Ovary (tissue), 10 donors: ENCODE results near the gene CCDC175. TPM values are rescaled to one million over a fixed set of nuclear protein-coding genes. Genes with fewer than 3 reads are reported as not detected.

Source experiments
- DNase-seq, 5 donors: peaks; one replicate each; pipeline ENCODE4 v3.0.0-alpha.2; 2019 to 2020
- H3K27ac ChIP-seq, 2 donors: fragments of 200-600 bp; one replicate each; pipeline versions ENCODE4 v1.5.1 to v1.8.0; 2019 to 2022
- H3K27me3 ChIP-seq: fragments of 200-600 bp; one replicate; pipeline ENCODE4 v1.8.0; 2022
- H3K36me3 ChIP-seq: fragments of 200-600 bp; sonication (generic); one replicate; pipeline ENCODE4 v1.5.1; 2019
- H3K4me1 ChIP-seq: one replicate; pipeline ENCODE4 v1.8.1; 2013; ENCODE audit warnings: mild to moderate bottlenecking, moderate library complexity; ENCODE audit not compliant: insufficient read depth
- H3K4me3 ChIP-seq: fragments of 200-600 bp; sonication (generic); one replicate; pipeline ENCODE4 v1.5.1; 2017
- H3K9me3 ChIP-seq, 2 donors: fragments of 200-600 bp in 1 of 2; sonication (generic) in 1 of 2; one replicate each; pipeline versions ENCODE4 v1.5.1 to v1.8.1; 2013 to 2019; ENCODE audit warnings: mild to moderate bottlenecking in 1 of 2, moderate library complexity in 1 of 2
- EP300 ChIP-seq: sonication (generic); formaldehyde crosslinking; IDR thresholded peaks from one replicate; pipeline ENCODE4 v1.6.1; 2017; ENCODE audit warnings: antibody characterized with exemption
- POLR2A ChIP-seq: fragments of 450-650 bp; IDR thresholded peaks from one replicate; pipeline ENCODE4 v1.6.1; 2017; ENCODE audit warnings: antibody characterized with exemption, mild to moderate bottlenecking, moderate library complexity
- WGBS, 3 donors: extraction: QIAGEN DNeasy Blood & Tissue Kit in 1 of 3; methylation state at CpG; one replicate each; pipeline versions ENCODE4 v1.1.5 to v1.1.7; 2013 to 2017; 5-methylcytosine and 5-hydroxymethylcytosine counted together
- intact Hi-C, 4 donors: fragments of 100-400 bp; cut with DNase I; formaldehyde crosslinking; loops; one replicate each; pipeline versions ENCODE4 v1.11.0 to v1.15.1; 2022 to 2023
- long read RNA-seq, 3 donors: library from polyadenylated mRNA in 2 of 3; unstranded in 2 of 3; transcript quantifications; one replicate each; pipeline ENCODE4 v2.0.0 and lab custom pipeline, GENCODE V29; 2021 to 2026
- polyA plus RNA-seq, 2 donors: library from polyadenylated mRNA; stranded (reverse); fragments of 200-250 nt in 1 of 2; fragments of 350-450 nt in 1 of 2; fragmentation: Illumina TruSeq in 1 of 2; extraction: RNeasy Lipid Tissue Mini Kit (QIAGEN cat#74804) in 1 of 2; gene quantifications; one replicate each; pipeline ENCODE4 v1.2.3, GENCODE V29; 2013 to 2014
- total RNA-seq, 7 donors: library from RNA; depleted of rRNA in 2 of 7; stranded (reverse); fragments of >200 nt in 2 of 7; fragmentation: NEBNext Ultra II Directional in 3 of 7; extraction: Animal tissue kit (Norgen Biotek cat#: 25700) in 3 of 7; gene quantifications; one replicate each; pipeline versions ENCODE4 v1.1.0 to v1.2.4, GENCODE V29; 2016 to 2023
- TF ChIP-seq, protein P1 (sequence below), 3 donors: fragments of 450-650 bp in 2 of 3; fragments of 200-600 bp in 1 of 3; IDR thresholded peaks; one replicate each; pipeline versions ENCODE4 v1.5.1 to v1.8.0; 2016 to 2022; ENCODE audit warnings: antibody characterized with exemption in 3 of 3, mild to moderate bottlenecking in 1 of 3
- donor health status: DM: no; HTN: no; CAD: no; lungs with moderate emphysema.
- donor health status: DM: no; HTN: no; CAD: no.
- donor health status: Bipolar disorder and iron deficiency.
- donor health status: DM: yes; HTN: yes; CAD: no.
- donor health status: DM: no; HTN: no; CAD: no.
- donor health status: DM: yes; HTN: yes; CAD: no.

CCDC175 gene
- total RNA-seq (under 1 TPM in 1 of 7 donors, not detected in 6; 0.34 TPM), polyA plus RNA-seq (not detected)
- long read RNA-seq, donor 1 = 0 reads
- long read RNA-seq, donor 2, partial matches to known transcripts = 5 of 5 reads
- long read RNA-seq, donor 2, other reads (novel, unspliced or antisense) = 0 of 5 reads
- long read RNA-seq, donor 3 = 0 reads

DNA sequence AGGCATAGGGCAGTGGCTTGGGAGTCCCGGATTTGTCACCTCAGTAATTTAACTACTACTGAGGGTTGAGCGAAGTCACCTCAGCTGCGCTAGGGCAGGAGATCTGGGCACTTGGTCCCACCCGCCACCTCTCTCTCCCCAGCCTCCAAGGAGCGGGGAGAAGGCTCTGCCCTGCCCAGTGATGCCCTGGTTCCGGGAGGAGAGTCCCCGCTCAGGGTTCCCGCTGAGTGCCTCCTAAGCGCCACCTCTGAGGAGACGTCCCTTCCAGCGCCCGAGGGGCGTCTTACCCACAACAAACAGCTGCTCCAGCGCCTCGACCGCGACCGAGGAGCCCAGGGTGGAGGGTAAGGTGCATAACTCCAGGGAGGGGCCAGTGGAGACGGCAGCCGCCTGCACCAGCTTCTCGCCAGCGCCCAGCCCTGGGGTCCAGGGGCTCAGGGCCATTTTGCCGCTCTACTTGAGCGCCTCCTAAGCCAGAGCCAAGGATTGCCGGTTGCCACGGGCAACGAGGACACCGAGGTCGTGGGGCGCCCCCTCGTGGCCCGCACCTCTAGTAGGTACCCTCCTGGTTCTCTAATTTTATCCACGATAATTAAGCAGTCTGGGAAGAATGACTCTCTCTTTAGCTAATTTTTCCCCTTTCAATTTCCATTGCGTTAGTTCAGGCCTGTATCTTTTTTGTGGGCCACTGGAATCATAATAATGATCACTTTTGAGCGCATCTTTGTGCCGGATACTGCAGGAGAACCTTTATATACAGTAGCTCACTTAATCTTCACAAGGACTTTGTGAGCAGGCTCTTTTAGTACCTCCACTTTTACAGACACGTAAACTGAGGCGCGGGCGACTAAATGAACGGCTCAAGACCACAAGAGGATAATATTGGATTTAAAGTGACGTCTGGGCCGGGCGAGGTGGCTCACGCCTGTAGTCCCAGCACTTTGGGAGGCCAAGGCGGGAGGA is at the start of gene CCDC175:
Gene CCDC175 (minus strand): TSS at position 481 of the 963 bp plus-strand sequence. CDS start 37 bp downstream, at position 444.
- peak; percentile 17 to 64 (median 38) for DNase-seq
- Histone ChIP-seq H3K36me3 (no peaks in the 10 kb centered on the region), H3K4me1 (no peaks in the 10 kb centered on the region), H3K27ac (no peak within 1 kb of the TSS), H3K27me3 (no peaks in the 10 kb centered on the region), H3K9me3 (no peaks in the 10 kb centered on the region), H3K4me3 (peak within 1 kb of the TSS; percentile 27)
- WGBS, 3 donors = 19 to 21% (median 20%) methylated on average over 44 to 46 of the region's 46 CpGs
- TF ChIP-seq, protein P1, sequence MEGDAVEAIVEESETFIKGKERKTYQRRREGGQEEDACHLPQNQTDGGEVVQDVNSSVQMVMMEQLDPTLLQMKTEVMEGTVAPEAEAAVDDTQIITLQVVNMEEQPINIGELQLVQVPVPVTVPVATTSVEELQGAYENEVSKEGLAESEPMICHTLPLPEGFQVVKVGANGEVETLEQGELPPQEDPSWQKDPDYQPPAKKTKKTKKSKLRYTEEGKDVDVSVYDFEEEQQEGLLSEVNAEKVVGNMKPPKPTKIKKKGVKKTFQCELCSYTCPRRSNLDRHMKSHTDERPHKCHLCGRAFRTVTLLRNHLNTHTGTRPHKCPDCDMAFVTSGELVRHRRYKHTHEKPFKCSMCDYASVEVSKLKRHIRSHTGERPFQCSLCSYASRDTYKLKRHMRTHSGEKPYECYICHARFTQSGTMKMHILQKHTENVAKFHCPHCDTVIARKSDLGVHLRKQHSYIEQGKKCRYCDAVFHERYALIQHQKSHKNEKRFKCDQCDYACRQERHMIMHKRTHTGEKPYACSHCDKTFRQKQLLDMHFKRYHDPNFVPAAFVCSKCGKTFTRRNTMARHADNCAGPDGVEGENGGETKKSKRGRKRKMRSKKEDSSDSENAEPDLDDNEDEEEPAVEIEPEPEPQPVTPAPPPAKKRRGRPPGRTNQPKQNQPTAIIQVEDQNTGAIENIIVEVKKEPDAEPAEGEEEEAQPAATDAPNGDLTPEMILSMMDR (IDR thresholded peaks at IDR 0.05) = no peak
- TF ChIP-seq POLR2A (no peak), EP300 (no peak)
- intact Hi-C loops = no loop called here

DNA sequence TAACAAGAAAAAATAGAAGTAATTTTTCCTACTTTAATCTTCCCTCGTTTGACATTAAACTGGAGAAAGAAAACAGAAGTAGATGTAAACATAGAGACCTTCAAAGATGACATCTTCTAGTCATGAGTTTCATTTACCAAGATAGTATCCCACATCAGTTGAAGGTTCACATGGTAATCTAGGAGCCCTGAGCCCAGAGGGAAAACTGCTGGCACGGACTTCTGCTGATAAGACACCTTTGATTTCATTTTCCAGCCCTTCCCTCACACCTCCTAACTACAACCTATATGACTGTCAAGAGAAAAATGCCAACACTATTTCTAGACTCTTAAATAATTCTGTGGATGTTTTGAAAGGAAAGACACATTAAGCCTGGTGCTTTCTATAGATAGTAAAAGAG is 46.0 kb upstream of the CCDC175 start:
- no peak overlapping the region for H3K4me3 ChIP-seq
- 17 to 20% (median 20%) methylated on average over 2 of the region's 2 CpGs for WGBS, 3 donors
- H3K4me1 ChIP-seq = no peaks in the 10 kb centered on the region
- no peak for DNase-seq
- H3K36me3 ChIP-seq = no peaks in the 10 kb centered on the region
- no peak overlapping the region for H3K27ac ChIP-seq
- no peaks in the 10 kb centered on the region for H3K27me3 ChIP-seq
- H3K9me3 ChIP-seq = no peaks in the 10 kb centered on the region
- intact Hi-C loops = no loop called here
- TF ChIP-seq POLR2A = no peak
- TF ChIP-seq, protein P1 (IDR thresholded peaks at IDR 0.05) = no peak
- TF ChIP-seq EP300 = no peak

DNA sequence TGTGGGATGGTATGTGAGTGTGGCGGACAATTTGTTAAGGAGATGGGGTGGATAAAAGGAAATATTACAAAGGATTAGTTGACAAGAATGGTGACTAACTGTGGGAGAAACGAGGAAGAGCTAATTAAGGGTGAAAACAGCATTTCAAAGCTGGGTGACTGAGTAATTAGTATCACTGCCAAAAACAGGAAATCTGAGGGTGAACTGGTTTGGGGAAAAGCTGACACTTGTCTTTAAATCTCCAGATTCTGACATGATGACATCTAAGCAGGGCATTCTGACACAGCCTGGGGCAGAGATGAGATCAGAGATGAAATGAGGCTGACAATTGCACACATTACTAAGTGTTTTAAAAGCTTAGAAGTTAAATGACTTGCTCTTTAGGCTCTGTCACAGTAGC is 42.4 kb upstream of the CCDC175 start:
- no peaks in the 10 kb centered on the region for H3K27me3 ChIP-seq
- no peaks in the 10 kb centered on the region for H3K9me3 ChIP-seq
- no peak overlapping the region for H3K27ac ChIP-seq
- intact Hi-C loops = no loop called here
- DNase-seq = no peak
- 48 to 57% (median 52%) methylated on average over 2 of the region's 2 CpGs for WGBS, 3 donors
- no peak overlapping the region for H3K4me3 ChIP-seq
- H3K4me1 ChIP-seq = no peaks in the 10 kb centered on the region
- TF ChIP-seq POLR2A (no peak), EP300 (no peak)
- TF ChIP-seq, protein P1 (IDR thresholded peaks at IDR 0.05) = no peak
- H3K36me3 ChIP-seq = no peaks in the 10 kb centered on the region

DNA sequence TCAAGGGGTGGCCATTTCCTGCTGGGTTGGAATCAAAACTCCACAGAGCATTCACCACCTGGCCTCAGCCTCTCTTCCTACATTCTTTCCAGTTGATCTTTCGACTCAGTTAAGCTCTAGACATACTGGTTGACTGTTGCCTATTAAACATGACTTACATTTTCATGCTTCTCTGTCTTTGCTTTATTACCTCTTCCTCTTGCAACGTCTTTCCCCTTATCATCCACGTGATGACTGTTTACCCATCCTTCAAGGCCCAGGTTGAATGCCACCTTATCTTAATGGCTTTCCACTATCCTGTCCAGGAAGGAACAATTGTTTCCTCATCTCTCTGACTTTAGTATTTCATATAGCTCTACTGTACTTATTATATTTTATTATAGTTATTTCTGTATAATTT is 24.4 kb upstream of the CCDC175 start:
- WGBS, 3 donors = 37 to 47% (median 45%) methylated on average over 3 of the region's 3 CpGs
- Histone ChIP-seq H3K27me3 (no peaks in the 10 kb centered on the region), H3K4me3 (no peak overlapping the region), H3K27ac (no peak overlapping the region), H3K4me1 (no peaks in the 10 kb centered on the region), H3K9me3 (no peaks in the 10 kb centered on the region), H3K36me3 (no peaks in the 10 kb centered on the region)
- no peak for DNase-seq
- TF ChIP-seq EP300 = no peak
- TF ChIP-seq, protein P1 (IDR thresholded peaks at IDR 0.05) = no peak
- TF ChIP-seq POLR2A = no peak
- intact Hi-C loops = no loop called here
